NT2/D1 (cell line): Measurements from ENCODE around the gene RCAN2.

Experiments used
- DNase-seq: peaks from one replicate; pipeline ENCODE4 v3.0.0-alpha.2; 2011; ENCODE audit warnings: low read depth, low spot score
- H3K27me3 ChIP-seq: 2 replicates; pipeline ENCODE4 v1.6.0; 2011; ENCODE audit warnings: mild to moderate bottlenecking; ENCODE audit not compliant: insufficient read length, insufficient read depth
- H3K36me3 ChIP-seq: 2 replicates; pipeline ENCODE4 v1.6.1; 2011; ENCODE audit warnings: mild to moderate bottlenecking, low read length, mixed read lengths; ENCODE audit not compliant: insufficient read depth, insufficient read length
- H3K4me1 ChIP-seq: 2 replicates; pipeline ENCODE4 v1.5.1; 2011; ENCODE audit not compliant: insufficient read depth, insufficient read length
- H3K4me3 ChIP-seq: 2 replicates; pipeline ENCODE4 v1.5.1; 2011; ENCODE audit warnings: low read depth; ENCODE audit not compliant: insufficient read length
- H3K9ac ChIP-seq: 2 replicates; pipeline ENCODE4 v1.6.0; 2011; ENCODE audit warnings: low read depth; ENCODE audit not compliant: insufficient read length
- H3K9me3 ChIP-seq: 2 replicates; pipeline ENCODE4 v1.5.1; 2011; ENCODE audit warnings: mild to moderate bottlenecking, low read length; ENCODE audit not compliant: insufficient read depth
- SUZ12 ChIP-seq: IDR thresholded peaks from 2 replicates; pipeline ENCODE4 v1.6.1; 2011; ENCODE audit not compliant: insufficient read length, insufficient read depth; ENCODE audit errors: extremely low read depth
- YY1 ChIP-seq: IDR thresholded peaks from 2 replicates; pipeline ENCODE4 v1.6.1; 2011; ENCODE audit not compliant: insufficient read length, insufficient read depth
- ZNF274 ChIP-seq: IDR thresholded peaks from 2 replicates; pipeline ENCODE4 v1.6.1; 2011; ENCODE audit warnings: mild to moderate bottlenecking, low read depth, low read length

The RCAN2 gene

DNA sequence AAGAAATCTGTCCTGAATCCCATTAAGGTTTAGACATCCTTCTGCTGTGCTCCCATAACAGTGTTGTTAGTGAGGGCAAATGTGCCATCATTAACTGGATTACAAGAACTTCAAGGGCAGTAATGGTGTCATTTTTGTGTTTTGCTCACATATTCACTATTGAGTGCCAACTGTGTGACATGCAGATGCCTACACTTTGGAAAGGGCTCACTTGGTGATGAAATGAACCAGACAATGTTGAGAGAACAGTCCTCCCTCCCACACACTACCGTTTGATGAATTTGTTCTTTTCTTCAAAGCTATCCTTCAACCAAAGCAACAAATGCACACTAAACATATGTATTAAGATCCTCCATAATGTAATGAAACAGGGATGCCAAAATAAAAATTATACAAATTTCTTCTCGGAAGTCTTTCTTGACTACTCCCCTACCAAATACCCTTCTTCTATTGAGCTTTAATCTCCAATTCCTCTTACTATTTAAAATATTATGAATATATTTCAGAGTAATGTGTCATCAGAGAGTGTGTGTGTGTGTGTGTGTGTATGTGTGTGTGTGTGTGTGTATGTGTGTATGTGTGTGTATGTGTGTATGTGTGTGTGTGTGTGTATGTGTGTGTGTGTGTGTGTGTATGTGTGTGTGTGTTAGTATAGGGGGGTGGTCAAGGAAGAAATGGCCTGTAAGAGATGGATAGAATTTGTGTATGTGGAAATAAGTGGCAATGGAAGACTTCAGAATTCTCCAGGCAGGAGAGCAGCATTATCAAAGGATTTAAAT is 228.1 kb downstream of the RCAN2 start:
- Histone ChIP-seq H3K36me3 (no peaks in the 10 kb centered on the region), H3K4me1 (no peaks in the 10 kb centered on the region)
- TF ChIP-seq SUZ12 (no peak), YY1 (no peak), ZNF274 (no peak)

DNA sequence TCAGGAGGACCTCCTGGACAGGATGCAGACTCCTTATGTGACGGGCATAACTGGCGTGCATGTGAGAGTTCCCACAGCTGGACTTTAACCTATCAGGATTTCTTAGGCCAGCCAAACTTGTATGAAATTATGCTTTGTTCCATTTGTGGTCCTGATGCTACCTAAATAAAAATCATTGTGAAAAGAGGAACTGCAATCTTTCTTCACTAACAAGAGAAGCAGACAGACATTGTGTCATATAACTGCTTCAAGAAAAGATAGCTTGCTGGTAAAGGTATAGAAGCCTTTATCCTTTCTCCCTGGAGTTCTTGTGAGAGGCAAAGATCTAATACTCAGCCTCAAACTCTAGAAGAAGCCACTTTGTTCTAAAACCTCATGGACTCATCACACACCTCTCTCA is 233.0 kb downstream of the RCAN2 start:
- Histone ChIP-seq H3K4me3 (no peak overlapping the region), H3K27me3 (no peaks in the 10 kb centered on the region), H3K9me3 (no peaks in the 10 kb centered on the region), H3K4me1 (no peaks in the 10 kb centered on the region), H3K36me3 (no peaks in the 10 kb centered on the region), H3K9ac (no peak overlapping the region)
- no peak for DNase-seq
- TF ChIP-seq YY1 (no peak), ZNF274 (no peak), SUZ12 (no peak)

More for the DNA sequence above, 228.1 kb downstream of the RCAN2 start:
- Histone ChIP-seq H3K27me3 (no peaks in the 10 kb centered on the region), H3K9ac (no peak overlapping the region), H3K9me3 (no peaks in the 10 kb centered on the region), H3K4me3 (no peak overlapping the region)
- no peak for DNase-seq

DNA sequence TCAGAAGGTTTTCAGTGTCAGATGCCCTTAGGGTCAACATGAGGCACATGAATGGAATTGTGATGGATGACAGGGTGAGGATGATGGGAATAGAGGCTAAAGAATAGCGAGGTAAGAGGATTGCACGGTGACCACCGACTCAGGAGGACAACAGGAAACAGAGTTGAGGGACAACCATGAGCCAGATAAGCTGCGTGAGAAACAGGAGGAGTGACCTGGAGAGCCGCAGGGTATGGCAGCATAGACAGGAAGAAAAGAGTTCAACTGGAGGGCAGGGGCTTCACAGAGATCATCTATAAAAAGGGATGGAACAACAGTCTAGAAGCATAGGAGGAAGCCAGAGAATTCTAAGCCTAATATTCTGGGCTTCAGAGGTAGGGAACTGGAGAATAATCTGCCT is 235.7 kb downstream of the RCAN2 start:
- TF ChIP-seq SUZ12, result no peak
- H3K27me3 ChIP-seq, result no peaks in the 10 kb centered on the region
- no peak for DNase-seq
- no peak overlapping the region for H3K9ac ChIP-seq
- no peaks in the 10 kb centered on the region for H3K9me3 ChIP-seq
- no peaks in the 10 kb centered on the region for H3K4me1 ChIP-seq
- no peaks in the 10 kb centered on the region for H3K36me3 ChIP-seq
- H3K4me3 ChIP-seq, result no peak overlapping the region

DNA sequence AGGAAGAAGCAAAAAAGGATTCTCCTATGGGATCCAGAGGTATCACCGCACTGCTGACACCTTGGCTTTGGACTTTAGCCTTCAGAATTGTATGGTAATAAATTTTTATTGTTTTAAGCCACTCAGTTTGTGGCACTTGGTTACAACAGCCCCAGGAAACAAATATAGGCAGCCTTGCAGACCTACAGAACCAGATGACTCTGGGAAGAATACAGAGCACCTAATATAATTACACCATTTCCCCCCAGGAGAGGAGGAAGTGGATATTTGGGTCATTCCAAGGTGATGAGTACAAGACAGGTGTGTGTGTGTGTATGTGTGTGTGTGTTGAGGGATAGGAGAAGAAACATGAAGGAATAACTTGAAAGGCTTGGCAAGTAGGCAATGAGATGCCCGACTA is 236.3 kb downstream of the RCAN2 start:
- Histone ChIP-seq H3K4me1 (no peaks in the 10 kb centered on the region), H3K4me3 (no peak overlapping the region), H3K27me3 (no peaks in the 10 kb centered on the region), H3K36me3 (no peaks in the 10 kb centered on the region), H3K9me3 (no peaks in the 10 kb centered on the region), H3K9ac (no peak overlapping the region)
- no peak for DNase-seq
- TF ChIP-seq ZNF274 (no peak), SUZ12 (no peak), YY1 (no peak)

DNA sequence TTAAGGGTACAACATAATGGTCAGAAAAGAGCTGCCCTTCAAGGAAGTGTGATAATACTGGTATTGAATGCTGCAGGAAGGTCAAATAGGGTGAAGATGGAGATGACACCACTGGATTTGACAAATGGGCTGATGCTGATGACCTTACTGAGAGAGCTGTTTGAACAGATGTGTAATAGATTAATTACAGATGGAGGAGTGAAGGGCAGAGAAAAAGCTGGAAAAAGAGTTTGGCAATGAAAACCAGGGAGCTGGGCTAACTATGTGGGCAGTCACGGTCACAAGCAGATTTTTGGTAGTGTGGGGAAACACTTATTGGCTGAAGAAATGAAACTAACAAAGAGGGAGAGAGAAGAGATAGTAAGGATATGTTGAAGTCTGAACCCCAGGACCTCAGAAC is 236.9 kb downstream of the RCAN2 start:
- DNase-seq, result no peak
- TF ChIP-seq ZNF274 (no peak), YY1 (no peak), SUZ12 (no peak)

DNA sequence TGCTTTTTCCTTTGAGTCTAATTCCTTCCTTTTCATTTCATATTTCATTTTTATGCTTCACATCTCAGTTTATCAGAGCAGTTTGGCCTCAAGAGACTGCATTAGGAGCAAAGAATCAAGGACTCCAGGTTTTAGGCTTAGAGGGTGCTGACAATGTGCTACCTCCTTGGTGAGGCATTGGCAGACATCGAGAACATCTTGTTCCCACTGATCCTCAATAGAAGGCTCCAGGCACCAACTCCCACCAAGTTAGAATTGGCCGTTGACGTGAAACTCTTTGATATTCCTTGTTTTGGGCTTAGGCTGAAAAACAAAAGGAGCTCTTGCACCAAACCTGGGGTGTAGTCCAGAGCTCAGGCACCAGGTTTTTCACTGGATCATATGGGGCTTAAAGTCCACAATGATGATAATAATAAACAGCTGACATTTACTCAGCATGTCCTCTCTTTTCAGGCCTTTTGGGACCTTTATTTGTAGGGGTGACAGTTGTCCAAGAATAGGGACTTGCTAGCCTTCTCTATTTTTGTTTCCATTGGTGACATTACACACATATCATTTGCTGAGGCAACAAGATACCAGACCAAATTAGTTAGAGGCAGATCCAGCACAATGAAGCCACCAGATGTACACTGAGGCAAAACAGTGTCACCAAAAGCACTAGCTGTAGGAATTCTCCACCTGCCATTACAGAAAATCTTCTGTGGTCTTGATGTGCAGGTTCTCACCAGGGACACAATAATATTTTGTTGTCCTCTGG is 239.5 kb downstream of the RCAN2 start:
- no peaks in the 10 kb centered on the region for H3K4me1 ChIP-seq
- H3K27me3 ChIP-seq, result no peaks in the 10 kb centered on the region
- H3K9me3 ChIP-seq, result no peaks in the 10 kb centered on the region
- no peak overlapping the region for H3K4me3 ChIP-seq
- no peak for DNase-seq
- no peak for TF ChIP-seq YY1
- H3K9ac ChIP-seq, result no peak overlapping the region
- no peaks in the 10 kb centered on the region for H3K36me3 ChIP-seq

More for the DNA sequence above, 236.9 kb downstream of the RCAN2 start:
- Histone ChIP-seq H3K36me3 (no peaks in the 10 kb centered on the region), H3K27me3 (no peaks in the 10 kb centered on the region), H3K4me1 (no peaks in the 10 kb centered on the region), H3K9me3 (no peaks in the 10 kb centered on the region), H3K9ac (no peak overlapping the region), H3K4me3 (no peak overlapping the region)

DNA sequence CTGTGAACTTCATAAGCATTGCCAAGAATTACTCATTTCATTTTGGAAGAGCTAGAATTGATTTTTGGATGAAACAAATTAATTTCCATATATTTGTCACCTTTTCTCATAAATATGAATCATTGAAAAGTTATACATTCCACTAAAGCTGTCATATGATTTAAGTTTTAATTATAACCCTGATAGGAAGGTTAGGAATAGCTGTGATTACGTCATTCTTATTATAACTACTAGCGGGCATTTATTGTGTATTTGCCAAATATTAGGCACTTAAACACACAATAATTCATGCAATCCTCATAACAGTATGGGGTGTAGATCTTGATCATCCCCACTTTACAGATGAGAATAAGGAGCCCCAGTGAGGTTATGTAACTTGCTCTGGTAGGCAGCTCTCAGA is 243.1 kb downstream of the RCAN2 start:
- no peak for DNase-seq
- no peak for TF ChIP-seq SUZ12
- TF ChIP-seq YY1, result no peak
- TF ChIP-seq ZNF274, result no peak

DNA sequence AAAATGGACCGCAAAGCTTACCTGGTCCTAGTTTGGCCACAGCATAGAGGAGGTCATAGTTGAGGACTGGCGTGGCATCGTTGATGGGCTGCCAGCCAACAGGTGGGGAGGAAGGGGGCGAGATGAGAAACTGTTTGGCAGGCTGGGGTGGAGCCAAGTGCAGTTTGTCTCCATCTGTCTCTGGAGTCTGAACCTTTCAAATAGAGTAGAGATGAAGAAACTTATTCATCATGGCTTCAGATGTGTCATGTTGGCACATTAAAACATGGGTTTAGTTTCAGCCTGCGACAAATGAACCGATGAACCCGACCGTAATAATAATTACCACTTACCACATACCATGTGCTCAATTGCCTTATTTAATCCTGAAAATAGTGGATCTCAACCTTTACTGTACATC is 244.5 kb downstream of the RCAN2 start:
- no peaks in the 10 kb centered on the region for H3K27me3 ChIP-seq

More for the DNA sequence above, 243.1 kb downstream of the RCAN2 start:
- no peak overlapping the region for H3K9ac ChIP-seq
- no peaks in the 10 kb centered on the region for H3K9me3 ChIP-seq
- no peaks in the 10 kb centered on the region for H3K27me3 ChIP-seq
- no peaks in the 10 kb centered on the region for H3K36me3 ChIP-seq
- no peaks in the 10 kb centered on the region for H3K4me1 ChIP-seq
- H3K4me3 ChIP-seq, result no peak overlapping the region

More for the DNA sequence above, 244.5 kb downstream of the RCAN2 start:
- DNase-seq, result no peak
- H3K9me3 ChIP-seq, result no peaks in the 10 kb centered on the region
- H3K36me3 ChIP-seq, result no peaks in the 10 kb centered on the region
- H3K9ac ChIP-seq, result no peak overlapping the region
- no peaks in the 10 kb centered on the region for H3K4me1 ChIP-seq
- no peak overlapping the region for H3K4me3 ChIP-seq
- TF ChIP-seq ZNF274 (no peak), SUZ12 (no peak), YY1 (no peak)
